Mucosa of descending colon (tissue), 3 donors: ENCODE results near the gene MAFF. TPM values are rescaled to one million over a fixed set of nuclear protein-coding genes. Genes with fewer than 3 reads are reported as not detected.
A peak's percentile ranks its signal among the peaks of the same experiment; 100 is the strongest.

Source experiments
- ATAC-seq: fragments of 200-7000 bp; cut with Tn5 transposase; one replicate; pipeline ENCODE4 v1.9.1; 2020; ENCODE audit warnings: mild to moderate bottlenecking, moderate library complexity
- DNase-seq, 3 donors: peaks; one replicate each; pipeline ENCODE4 v3.0.0-alpha.2; 2020
- H3K36me3 ChIP-seq: fragments of 200-600 bp; one replicate; pipeline ENCODE4 v1.8.0; 2021; ENCODE audit warnings: low read depth, mild to moderate bottlenecking
- H3K4me1 ChIP-seq: fragments of 200-600 bp; one replicate; pipeline ENCODE4 v1.8.0; 2021; ENCODE audit warnings: low read depth, mild to moderate bottlenecking
- H3K4me3 ChIP-seq: fragments of 200-600 bp; one replicate; pipeline ENCODE4 v1.8.0; 2021; ENCODE audit warnings: mild to moderate bottlenecking
- H3K9me3 ChIP-seq: fragments of 200-600 bp; one replicate; pipeline ENCODE4 v1.8.0; 2021; ENCODE audit warnings: mild to moderate bottlenecking
- CTCF ChIP-seq: fragments of 200-600 bp; IDR thresholded peaks from one replicate; pipeline ENCODE4 v1.8.0; 2022; ENCODE audit warnings: antibody characterized with exemption, mild to moderate bottlenecking
- intact Hi-C, 2 donors: fragments of 100-400 bp; cut with DNase I in 1 of 2; cut with micrococcal nuclease in 1 of 2; formaldehyde crosslinking; loops; one replicate each; pipeline versions ENCODE4 v1.11.0 to v1.11.1; 2022; cut with DNase I, micrococcal nuclease
- total RNA-seq, 3 donors: library from RNA; stranded (reverse); fragmentation: NEBNext Ultra II Directional in 2 of 3; extraction: Animal tissue kit (Norgen Biotek cat#: 25700) in 2 of 3; gene quantifications; one replicate each; pipeline versions ENCODE4 v1.2.1 to v1.2.4, GENCODE V29; 2021 to 2023
- donor health status: DM: no; HTN: no; CAD: no; lungs with moderate emphysema.
- donor health status: DM: no; HTN: no; CAD: no.
- donor health status: DM: no; HTN: yes; CAD: no.

Gene MAFF
- total RNA-seq, 3 donors from 2014 or later, result 16.7 to 26.5 (median 25.6) TPM

GRCh38 chr22:38170469-38170868 lies 31.3 kb upstream of the MAFF start:
- Histone ChIP-seq H3K9me3 (no peaks in the 10 kb centered on the region), H3K4me1 (peaks cover 12% of the 10 kb centered on the region), H3K36me3 (no peaks in the 10 kb centered on the region), H3K4me3 (no peak overlapping the region)
- ATAC-seq, result no peak
- intact Hi-C loops, result no loop called here
- no peak for TF ChIP-seq CTCF
- no peak for DNase-seq

GRCh38 chr22:38171927-38172831 lies 29.6 kb upstream of the MAFF start:
- Histone ChIP-seq H3K9me3 (no peaks in the 10 kb centered on the region), H3K4me3 (no peak overlapping the region), H3K36me3 (no peaks in the 10 kb centered on the region), H3K4me1 (peaks cover 15% of the 10 kb centered on the region)
- DNase-seq, result no peak
- ATAC-seq, result no peak
- no peak for TF ChIP-seq CTCF
- intact Hi-C loops, result no loop called here

GRCh38 chr22:38172832-38173640 lies 28.8 kb upstream of the MAFF start:
- peak; percentile 88 for ATAC-seq
- H3K4me3 ChIP-seq, result no peak overlapping the region
- intact Hi-C loops, result no loop called here
- H3K9me3 ChIP-seq, result no peaks in the 10 kb centered on the region
- TF ChIP-seq CTCF, result no peak
- H3K4me1 ChIP-seq, result peaks cover 23% of the 10 kb centered on the region
- peak; percentile 68 to 79 (median 72) for DNase-seq
- no peaks in the 10 kb centered on the region for H3K36me3 ChIP-seq

- H3K4me1 ChIP-seq, result peaks cover 28% of the 10 kb centered on the region
Measured at GRCh38 chr22:38173641-38173906, 28.2 kb upstream of the MAFF start.

GRCh38 chr22:38174626-38175025 lies 27.2 kb upstream of the MAFF start:
- Histone ChIP-seq H3K4me3 (no peak overlapping the region), H3K36me3 (no peaks in the 10 kb centered on the region), H3K4me1 (peaks cover 29% of the 10 kb centered on the region), H3K9me3 (no peaks in the 10 kb centered on the region)
- DNase-seq (peak in 1 of 3 donors; percentile 6), ATAC-seq (no peak)
- intact Hi-C loops, result no loop called here
- no peak for TF ChIP-seq CTCF

More at GRCh38 chr22:38173641-38173906, 28.2 kb upstream of the MAFF start:
- no peak for DNase-seq
- ATAC-seq, result no peak
- TF ChIP-seq CTCF, result no peak
- intact Hi-C loops, result no loop called here
- no peak overlapping the region for H3K4me3 ChIP-seq
- H3K9me3 ChIP-seq, result no peaks in the 10 kb centered on the region
- H3K36me3 ChIP-seq, result no peaks in the 10 kb centered on the region
